ENCODE results near the gene SLC6A4.

SLC6A4 gene

GRCh38 chr17:30165960-30166359 lies 69.5 kb downstream of the SLC6A4 start:
- Histone ChIP-seq H3K9me2 (replicated peaks; ENCODE audit: low read depth, low read length) (no peaks in the 10 kb centered on the region), H4K20me1 (ENCODE audit: insufficient read depth, low read length, poor library complexity, severe bottlenecking) (no peaks in the 10 kb centered on the region), H3K27me3 (ENCODE audit: insufficient read depth, low read length, poor library complexity, severe bottlenecking) (no peaks in the 10 kb centered on the region), H3K4me2 (ENCODE audit: low read depth, low read length, poor library complexity, severe bottlenecking) (no peak overlapping the region), H3F3A (ENCODE audit: low read depth) (no peaks in the 10 kb centered on the region), H2AFZ (ENCODE audit: low read length) (no peak overlapping the region), H3K36me3 (ENCODE audit: insufficient read depth, low read length) (no peaks in the 10 kb centered on the region), H3K79me2 (ENCODE audit: insufficient read depth, low read length) (peaks cover 11% of the 10 kb centered on the region), H3K4me3 (ENCODE audit: low read length, poor library complexity, severe bottlenecking) (no peak overlapping the region), H3K4me1 (ENCODE audit: insufficient read depth, low read length, poor library complexity, severe bottlenecking) (peaks cover 7% of the 10 kb centered on the region), H3K9ac (ENCODE audit: low read depth, low read length, poor library complexity, severe bottlenecking) (no peak overlapping the region), H3K9me3 (ENCODE audit: insufficient read depth, low read depth, low read length) (no peaks in the 10 kb centered on the region)
- TF ChIP-seq EZH2phosphoT487 (IDR thresholded peaks at IDR 0.05; ENCODE audit: borderline replicate concordance) (no peak), CTCF (conservative IDR thresholded peaks at IDR 0.05; ENCODE audit: low read length) (no peak)

- TF ChIP-seq EZH2phosphoT487 (IDR thresholded peaks at IDR 0.05; ENCODE audit: borderline replicate concordance) (no peak), CTCF (conservative IDR thresholded peaks at IDR 0.05; ENCODE audit: low read length) (no peak)
- no peaks in the 10 kb centered on the region for H3K9me2 ChIP-seq (replicated peaks; ENCODE audit: low read depth, low read length)
- H3K79me2 ChIP-seq (ENCODE audit: insufficient read depth, low read length): peaks cover 12% of the 10 kb centered on the region
- H3K9me3 ChIP-seq (ENCODE audit: insufficient read depth, low read depth, low read length): peaks cover 3% of the 10 kb centered on the region; the same call in 1 of the 2 replicates
- H3K27me3 ChIP-seq (ENCODE audit: insufficient read depth, low read length, poor library complexity, severe bottlenecking): no peaks in the 10 kb centered on the region
- no peak overlapping the region for H3K4me3 ChIP-seq (ENCODE audit: low read length, poor library complexity, severe bottlenecking)
- no peak overlapping the region for H2AFZ ChIP-seq (ENCODE audit: low read length)
- no peaks in the 10 kb centered on the region for H4K20me1 ChIP-seq (ENCODE audit: insufficient read depth, low read length, poor library complexity, severe bottlenecking)
- no peaks in the 10 kb centered on the region for H3F3A ChIP-seq (ENCODE audit: low read depth)
- peaks cover 4% of the 10 kb centered on the region; the same call in 1 of the 2 replicates for H3K36me3 ChIP-seq (ENCODE audit: insufficient read depth, low read length)
- H3K4me2 ChIP-seq (ENCODE audit: low read depth, low read length, poor library complexity, severe bottlenecking): no peak overlapping the region
- H3K4me1 ChIP-seq (ENCODE audit: insufficient read depth, low read length, poor library complexity, severe bottlenecking): peaks cover 7% of the 10 kb centered on the region
- no peak overlapping the region for H3K9ac ChIP-seq (ENCODE audit: low read depth, low read length, poor library complexity, severe bottlenecking)
These were observed 70.3 kb downstream of the SLC6A4 start for GRCh38 chr17:30165147-30165546.

GRCh38 chr17:30164531-30164930 lies 71.0 kb downstream of the SLC6A4 start:
- H3K79me2 ChIP-seq (ENCODE audit: insufficient read depth, low read length): peaks cover 18% of the 10 kb centered on the region
- no peaks in the 10 kb centered on the region for H3F3A ChIP-seq (ENCODE audit: low read depth)
- no peaks in the 10 kb centered on the region for H3K27me3 ChIP-seq (ENCODE audit: insufficient read depth, low read length, poor library complexity, severe bottlenecking)
- H3K9me3 ChIP-seq (ENCODE audit: insufficient read depth, low read depth, low read length): peaks cover 8% of the 10 kb centered on the region; the same call in 1 of the 2 replicates
- no peak overlapping the region for H3K9ac ChIP-seq (ENCODE audit: low read depth, low read length, poor library complexity, severe bottlenecking)
- H4K20me1 ChIP-seq (ENCODE audit: insufficient read depth, low read length, poor library complexity, severe bottlenecking): no peaks in the 10 kb centered on the region
- TF ChIP-seq EZH2phosphoT487 (IDR thresholded peaks at IDR 0.05; ENCODE audit: borderline replicate concordance) (no peak), CTCF (conservative IDR thresholded peaks at IDR 0.05; ENCODE audit: low read length) (no peak)
- H3K4me2 ChIP-seq (ENCODE audit: low read depth, low read length, poor library complexity, severe bottlenecking): no peak overlapping the region
- no peak overlapping the region for H3K4me3 ChIP-seq (ENCODE audit: low read length, poor library complexity, severe bottlenecking)
- peaks cover 10% of the 10 kb centered on the region; the same call in 1 of the 2 replicates for H3K36me3 ChIP-seq (ENCODE audit: insufficient read depth, low read length)
- peaks cover 7% of the 10 kb centered on the region for H3K4me1 ChIP-seq (ENCODE audit: insufficient read depth, low read length, poor library complexity, severe bottlenecking)
- no peak overlapping the region for H2AFZ ChIP-seq (ENCODE audit: low read length)
- H3K9me2 ChIP-seq (replicated peaks; ENCODE audit: low read depth, low read length): no peaks in the 10 kb centered on the region
